ENCODE data around the gene SUDS3. TPM values are rescaled to one million over a fixed set of nuclear protein-coding genes. Genes with fewer than 3 reads are reported as not detected.

The SUDS3 gene
- total RNA-seq, 3 donors from 2014 or later = 35.2 to 56.4 (median 50.9) TPM

DNA sequence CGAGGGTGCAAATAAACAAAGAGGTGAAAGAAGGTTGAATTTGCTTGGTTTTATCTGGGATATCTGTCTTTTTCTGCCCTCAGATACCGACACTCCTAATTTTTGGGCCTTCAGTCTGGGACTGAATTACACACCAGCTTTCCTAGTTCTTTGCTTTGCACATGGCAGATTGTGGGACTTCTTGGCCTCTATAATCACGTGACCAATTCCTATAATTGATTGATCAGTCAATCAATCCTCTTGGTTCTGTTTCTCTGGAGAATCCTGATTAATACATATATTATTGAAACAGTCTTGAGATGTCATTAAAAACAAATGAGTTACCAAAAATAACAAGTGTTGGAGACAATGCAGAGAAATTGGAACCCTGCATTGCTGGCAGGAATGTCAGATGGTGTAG lies 62.7 kb downstream of the SUDS3 start:
- Histone ChIP-seq H3K4me1 (ENCODE audit: low read depth) (no peaks in the 10 kb centered on the region), H3K9me3 (no peaks in the 10 kb centered on the region), H3K4me3 (no peak overlapping the region), H3K36me3 (ENCODE audit: low read depth) (no peaks in the 10 kb centered on the region)
- TF ChIP-seq, protein P1, sequence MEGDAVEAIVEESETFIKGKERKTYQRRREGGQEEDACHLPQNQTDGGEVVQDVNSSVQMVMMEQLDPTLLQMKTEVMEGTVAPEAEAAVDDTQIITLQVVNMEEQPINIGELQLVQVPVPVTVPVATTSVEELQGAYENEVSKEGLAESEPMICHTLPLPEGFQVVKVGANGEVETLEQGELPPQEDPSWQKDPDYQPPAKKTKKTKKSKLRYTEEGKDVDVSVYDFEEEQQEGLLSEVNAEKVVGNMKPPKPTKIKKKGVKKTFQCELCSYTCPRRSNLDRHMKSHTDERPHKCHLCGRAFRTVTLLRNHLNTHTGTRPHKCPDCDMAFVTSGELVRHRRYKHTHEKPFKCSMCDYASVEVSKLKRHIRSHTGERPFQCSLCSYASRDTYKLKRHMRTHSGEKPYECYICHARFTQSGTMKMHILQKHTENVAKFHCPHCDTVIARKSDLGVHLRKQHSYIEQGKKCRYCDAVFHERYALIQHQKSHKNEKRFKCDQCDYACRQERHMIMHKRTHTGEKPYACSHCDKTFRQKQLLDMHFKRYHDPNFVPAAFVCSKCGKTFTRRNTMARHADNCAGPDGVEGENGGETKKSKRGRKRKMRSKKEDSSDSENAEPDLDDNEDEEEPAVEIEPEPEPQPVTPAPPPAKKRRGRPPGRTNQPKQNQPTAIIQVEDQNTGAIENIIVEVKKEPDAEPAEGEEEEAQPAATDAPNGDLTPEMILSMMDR (IDR thresholded peaks at IDR 0.05) = no peak
- intact Hi-C loops (cut with DNase I, micrococcal nuclease) = no loop called here
- ATAC-seq (no peak), DNase-seq (no peak)

DNA sequence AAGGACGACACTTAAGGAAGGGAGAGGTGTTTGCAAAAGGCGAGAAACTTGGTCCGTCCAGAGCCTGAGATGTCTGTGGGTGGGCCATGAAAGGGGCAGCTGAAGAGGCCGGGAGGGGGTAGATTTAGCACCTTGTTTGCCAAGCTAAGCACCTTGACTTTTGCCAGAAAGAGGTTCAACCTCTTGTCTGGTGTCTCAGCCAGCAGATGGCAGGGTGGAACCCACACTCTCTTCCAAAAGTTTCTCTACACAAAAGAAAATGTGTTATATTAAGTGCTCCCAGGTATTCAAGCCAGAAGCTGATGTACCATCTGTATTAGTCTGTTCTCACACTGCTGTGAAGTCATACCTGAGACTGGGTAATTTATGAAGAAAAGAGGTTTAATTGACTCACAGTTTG lies 69.9 kb downstream of the SUDS3 start:
- intact Hi-C loops (cut with DNase I, micrococcal nuclease) = no loop called here
- TF ChIP-seq, protein P1 (IDR thresholded peaks at IDR 0.05) = no peak
- ATAC-seq (no peak), DNase-seq (no peak)
- Histone ChIP-seq H3K4me3 (no peak overlapping the region), H3K36me3 (ENCODE audit: low read depth) (no peaks in the 10 kb centered on the region), H3K4me1 (ENCODE audit: low read depth) (no peaks in the 10 kb centered on the region), H3K9me3 (no peaks in the 10 kb centered on the region)

DNA sequence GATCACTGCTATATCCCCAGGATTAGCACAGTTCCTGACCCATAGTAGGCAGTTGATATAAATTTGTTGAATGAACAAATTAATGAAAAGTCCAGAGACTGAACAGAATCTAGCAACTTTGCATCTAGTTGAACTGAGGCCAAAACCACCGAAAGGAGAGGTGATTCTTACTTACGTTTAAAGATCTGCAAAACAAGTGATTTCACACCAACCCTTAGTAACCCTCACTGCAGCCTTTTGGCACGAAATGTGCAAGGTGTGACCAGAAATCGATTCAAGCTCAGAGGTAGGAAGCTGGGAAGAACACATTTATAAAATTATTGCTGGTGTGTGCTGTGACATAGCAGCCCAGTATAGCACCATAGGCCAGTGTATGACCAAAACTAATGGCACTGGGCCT lies 70.8 kb downstream of the SUDS3 start:
- TF ChIP-seq, protein P1 (IDR thresholded peaks at IDR 0.05) = no peak
- ATAC-seq (no peak), DNase-seq (no peak)
- intact Hi-C loops (cut with DNase I, micrococcal nuclease) = no loop called here
- Histone ChIP-seq H3K4me3 (no peak overlapping the region), H3K9me3 (no peaks in the 10 kb centered on the region), H3K36me3 (ENCODE audit: low read depth) (no peaks in the 10 kb centered on the region), H3K4me1 (ENCODE audit: low read depth) (no peaks in the 10 kb centered on the region)

DNA sequence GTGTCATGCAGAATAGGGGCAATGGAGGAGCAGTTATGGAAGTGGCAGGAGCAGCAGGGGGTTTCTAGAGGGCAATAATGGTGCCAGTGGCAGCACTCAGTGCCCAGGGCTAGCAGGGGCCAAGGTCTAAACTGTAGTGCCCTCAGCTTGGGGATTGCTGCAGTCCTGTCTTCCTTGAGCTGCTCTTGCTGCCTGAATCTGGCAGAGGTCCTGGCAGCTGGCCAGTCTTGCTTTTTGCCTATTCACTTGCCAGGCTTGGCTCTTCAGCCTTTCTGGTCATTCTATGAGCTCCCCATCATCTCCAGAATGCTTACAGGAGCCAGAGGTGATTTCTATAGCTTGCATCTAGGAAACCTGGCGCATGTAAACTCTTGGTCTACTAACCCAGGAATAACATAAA lies 72.0 kb downstream of the SUDS3 start:
- TF ChIP-seq, protein P1 (IDR thresholded peaks at IDR 0.05) = no peak
- intact Hi-C loops (cut with DNase I, micrococcal nuclease) = no loop called here
- Histone ChIP-seq H3K4me1 (ENCODE audit: low read depth) (no peaks in the 10 kb centered on the region), H3K4me3 (no peak overlapping the region), H3K36me3 (ENCODE audit: low read depth) (no peaks in the 10 kb centered on the region), H3K9me3 (no peaks in the 10 kb centered on the region)
- DNase-seq (no peak), ATAC-seq (no peak)

DNA sequence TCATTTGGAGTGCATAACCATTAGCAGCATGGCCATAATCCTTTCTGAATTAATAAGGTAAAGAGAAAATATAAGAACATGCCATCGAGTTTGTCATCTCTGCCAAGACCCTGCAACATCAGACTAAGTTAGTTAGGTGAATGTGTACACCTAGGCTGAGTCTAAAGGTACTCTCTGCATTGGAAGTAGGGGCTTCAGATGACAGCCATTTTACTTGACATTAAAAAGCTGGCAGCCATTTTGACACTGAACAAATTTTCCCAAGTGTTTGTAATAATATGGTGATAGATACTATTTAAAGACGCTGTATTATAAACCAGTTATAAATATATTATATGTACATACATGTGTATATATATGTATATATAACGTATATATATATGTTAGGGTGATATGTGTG lies 79.0 kb downstream of the SUDS3 start:
- Histone ChIP-seq H3K4me1 (ENCODE audit: low read depth) (no peaks in the 10 kb centered on the region), H3K36me3 (ENCODE audit: low read depth) (no peaks in the 10 kb centered on the region), H3K9me3 (no peaks in the 10 kb centered on the region), H3K4me3 (no peak overlapping the region)
- no peak for DNase-seq
- TF ChIP-seq, protein P1 (IDR thresholded peaks at IDR 0.05) = no peak
- intact Hi-C loops (cut with DNase I, micrococcal nuclease) = no loop called here
- no peak for ATAC-seq

DNA sequence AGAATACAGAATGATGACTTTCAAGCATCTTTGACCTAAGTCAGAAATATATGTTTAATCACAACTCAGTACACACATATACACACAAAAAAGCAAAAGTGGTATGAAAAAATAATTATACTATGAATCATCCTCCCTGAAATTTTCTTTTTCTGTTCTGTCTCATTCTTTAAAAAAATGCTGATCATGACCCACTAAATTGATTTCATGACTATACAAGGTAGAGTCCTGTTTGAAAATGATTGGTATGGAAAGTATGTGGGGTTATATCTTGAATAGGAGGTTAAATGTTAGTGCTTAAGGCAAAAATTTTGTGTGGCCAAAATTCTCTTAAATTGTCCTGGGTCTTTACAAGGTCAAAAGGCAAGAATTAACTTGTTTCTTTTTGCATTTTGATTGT lies 80.4 kb downstream of the SUDS3 start:
- H3K4me3 ChIP-seq = no peak overlapping the region
- no peaks in the 10 kb centered on the region for H3K4me1 ChIP-seq (ENCODE audit: low read depth)
- no peaks in the 10 kb centered on the region for H3K36me3 ChIP-seq (ENCODE audit: low read depth)
- DNase-seq = no peak
- no peak for ATAC-seq
- intact Hi-C loops (cut with DNase I, micrococcal nuclease) = no loop called here
- no peaks in the 10 kb centered on the region for H3K9me3 ChIP-seq
- TF ChIP-seq, protein P1 (IDR thresholded peaks at IDR 0.05) = no peak

Measured in mucosa of descending colon (tissue), 3 donors.